Mucosa of descending colon (tissue), 3 donors: ENCODE data around the gene RAD51B. TPM values are rescaled to one million over a fixed set of nuclear protein-coding genes. Genes with fewer than 3 reads are reported as not detected.

Source experiments
- ATAC-seq: fragments of 200-7000 bp; cut with Tn5 transposase; one replicate; pipeline ENCODE4 v1.9.1; 2020; ENCODE audit warnings: mild to moderate bottlenecking, moderate library complexity
- DNase-seq, 3 donors: peaks; one replicate each; pipeline ENCODE4 v3.0.0-alpha.2; 2020
- H3K36me3 ChIP-seq: fragments of 200-600 bp; one replicate; pipeline ENCODE4 v1.8.0; 2021; ENCODE audit warnings: low read depth, mild to moderate bottlenecking
- H3K4me1 ChIP-seq: fragments of 200-600 bp; one replicate; pipeline ENCODE4 v1.8.0; 2021; ENCODE audit warnings: low read depth, mild to moderate bottlenecking
- H3K4me3 ChIP-seq: fragments of 200-600 bp; one replicate; pipeline ENCODE4 v1.8.0; 2021; ENCODE audit warnings: mild to moderate bottlenecking
- H3K9me3 ChIP-seq: fragments of 200-600 bp; one replicate; pipeline ENCODE4 v1.8.0; 2021; ENCODE audit warnings: mild to moderate bottlenecking
- CTCF ChIP-seq: fragments of 200-600 bp; IDR thresholded peaks from one replicate; pipeline ENCODE4 v1.8.0; 2022; ENCODE audit warnings: antibody characterized with exemption, mild to moderate bottlenecking
- intact Hi-C, 2 donors: fragments of 100-400 bp; cut with DNase I in 1 of 2; cut with micrococcal nuclease in 1 of 2; formaldehyde crosslinking; loops; one replicate each; pipeline versions ENCODE4 v1.11.0 to v1.11.1; 2022; cut with DNase I, micrococcal nuclease
- total RNA-seq, 3 donors: library from RNA; stranded (reverse); fragmentation: NEBNext Ultra II Directional in 2 of 3; extraction: Animal tissue kit (Norgen Biotek cat#: 25700) in 2 of 3; gene quantifications; one replicate each; pipeline versions ENCODE4 v1.2.1 to v1.2.4, GENCODE V29; 2021 to 2023
- donor health status: DM: no; HTN: no; CAD: no; lungs with moderate emphysema.
- donor health status: DM: no; HTN: no; CAD: no.
- donor health status: DM: no; HTN: yes; CAD: no.

Gene RAD51B
- total RNA-seq, 3 donors from 2014 or later: 15.8 to 23.3 (median 20.9) TPM

GRCh38 chr14:68737086-68737485, 917.5 kb downstream of the RAD51B start:
- intact Hi-C loops: no loop called here
- no peaks in the 10 kb centered on the region for H3K36me3 ChIP-seq
- DNase-seq (no peak), ATAC-seq (no peak)
- no peak overlapping the region for H3K4me3 ChIP-seq
- H3K9me3 ChIP-seq: no peaks in the 10 kb centered on the region
- TF ChIP-seq CTCF: no peak
- H3K4me1 ChIP-seq: peaks cover 3% of the 10 kb centered on the region

DNA sequence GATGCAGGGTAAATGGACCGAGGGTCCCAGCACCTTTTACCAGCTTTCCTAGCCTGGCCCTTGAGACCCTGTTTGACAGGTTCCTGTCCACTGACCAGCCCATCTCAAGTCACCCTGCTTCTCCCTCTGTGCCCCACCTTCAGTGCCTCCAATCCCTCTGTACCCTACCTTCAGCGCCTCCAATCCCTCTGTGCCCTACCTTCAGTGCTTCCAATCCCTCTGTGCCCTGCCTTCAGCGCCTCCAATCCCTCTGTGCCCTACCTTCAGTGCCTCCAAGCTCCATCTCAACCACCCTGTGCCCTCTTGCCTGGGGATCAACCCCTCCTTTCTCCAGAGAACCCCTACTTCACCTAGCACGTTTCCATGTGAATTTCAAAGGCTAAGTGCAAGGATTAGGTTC, 919.0 kb downstream of the RAD51B start:
- intact Hi-C loops: no loop called here
- ATAC-seq: no peak
- no peak for DNase-seq
- H3K4me1 ChIP-seq: peaks cover 3% of the 10 kb centered on the region
- no peaks in the 10 kb centered on the region for H3K9me3 ChIP-seq
- H3K4me3 ChIP-seq: no peak overlapping the region
- no peaks in the 10 kb centered on the region for H3K36me3 ChIP-seq
- no peak for TF ChIP-seq CTCF

GRCh38 chr14:68739701-68740100, 920.1 kb downstream of the RAD51B start:
- DNase-seq (no peak), ATAC-seq (no peak)
- no peaks in the 10 kb centered on the region for H3K36me3 ChIP-seq
- no peaks in the 10 kb centered on the region for H3K4me1 ChIP-seq
- TF ChIP-seq CTCF: no peak
- no peak overlapping the region for H3K4me3 ChIP-seq
- no peaks in the 10 kb centered on the region for H3K9me3 ChIP-seq
- intact Hi-C loops: no loop called here

GRCh38 chr14:68740788-68741476, 921.4 kb downstream of the RAD51B start:
- ATAC-seq: no peak

DNA sequence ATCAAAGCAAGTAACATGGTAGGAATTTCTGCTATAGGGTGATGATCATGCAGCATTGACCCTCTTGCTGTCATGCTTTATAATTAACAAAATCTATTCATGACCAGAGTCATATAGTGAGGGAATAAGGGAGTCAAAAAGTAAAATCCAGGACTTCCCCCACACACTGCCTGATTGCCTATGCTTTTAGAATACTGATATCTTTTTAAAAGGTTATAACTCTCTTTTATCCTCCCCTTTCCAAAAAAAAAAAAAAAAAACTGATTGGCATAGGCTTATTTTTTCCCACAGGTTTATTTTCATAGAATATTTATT, 921.9 kb downstream of the RAD51B start:
- Histone ChIP-seq H3K36me3 (no peaks in the 10 kb centered on the region), H3K4me3 (no peak overlapping the region), H3K9me3 (no peaks in the 10 kb centered on the region), H3K4me1 (no peaks in the 10 kb centered on the region)
- no peak for TF ChIP-seq CTCF
- intact Hi-C loops: no loop called here
- DNase-seq: no peak
- ATAC-seq: no peak

More at GRCh38 chr14:68740788-68741476, 921.4 kb downstream of the RAD51B start:
- H3K4me3 ChIP-seq: no peak overlapping the region
- intact Hi-C loops: no loop called here
- H3K36me3 ChIP-seq: no peaks in the 10 kb centered on the region
- no peaks in the 10 kb centered on the region for H3K9me3 ChIP-seq
- no peak for DNase-seq
- no peaks in the 10 kb centered on the region for H3K4me1 ChIP-seq
- no peak for TF ChIP-seq CTCF
